HG02610 (cell line): ENCODE data around the gene ZNF804B.

Experiments
- ATAC-seq: cut with Tn5 transposase; IDR thresholded peaks from one replicate; pipeline ENCODE4 v1.9.1; 2021; ENCODE audit warnings: mild to moderate bottlenecking, moderate library complexity; ENCODE audit not compliant: unreplicated experiment

ZNF804B gene

DNA sequence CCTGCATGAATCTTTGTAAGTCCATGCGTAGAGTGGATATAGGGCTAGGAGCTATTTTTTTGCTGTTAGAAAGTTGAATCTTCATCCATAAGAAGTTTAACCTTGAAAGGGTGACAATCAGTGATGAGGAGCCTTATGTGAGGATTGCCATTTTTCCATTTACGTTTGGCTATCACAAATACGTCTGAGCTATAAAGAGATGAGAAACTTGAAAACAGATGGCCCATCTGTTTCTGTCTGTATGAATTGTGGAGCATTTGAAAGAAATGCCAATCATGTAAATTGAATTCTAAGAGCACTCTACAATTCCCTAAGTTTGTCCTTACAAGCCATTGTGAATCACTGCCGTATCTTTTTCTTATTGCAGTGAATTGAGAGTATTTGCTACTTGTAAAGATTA lies 205.9 kb downstream of the ZNF804B start:
- no peak for ATAC-seq

- ATAC-seq: no peak
These were observed 207.9 kb downstream of the ZNF804B start for GRCh38 chr7:88967432-88967831.

- no peak for ATAC-seq
These were observed 209.7 kb downstream of the ZNF804B start for GRCh38 chr7:88969167-88969566.

GRCh38 chr7:88985295-88985694 lies 225.8 kb downstream of the ZNF804B start:
- ATAC-seq: no peak

DNA sequence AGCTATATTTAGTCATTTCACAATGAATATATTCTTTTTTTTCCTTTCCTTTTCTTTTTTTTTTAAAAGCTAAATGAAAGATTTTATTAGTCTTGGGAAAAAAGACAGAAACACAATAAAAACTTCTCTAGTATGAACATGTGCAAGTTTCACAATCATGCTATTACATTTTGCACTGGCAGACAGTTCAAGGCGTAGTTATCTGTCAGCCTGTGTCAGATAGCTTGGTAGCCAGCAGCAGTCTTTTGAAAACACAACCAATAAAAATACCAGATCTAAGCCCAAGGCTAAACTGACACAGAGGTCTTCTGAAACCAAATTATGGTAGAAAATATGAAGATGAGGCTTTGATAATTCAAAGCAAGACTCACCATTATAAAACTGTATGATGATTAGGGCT lies 241.8 kb downstream of the ZNF804B start:
- ATAC-seq: no peak

DNA sequence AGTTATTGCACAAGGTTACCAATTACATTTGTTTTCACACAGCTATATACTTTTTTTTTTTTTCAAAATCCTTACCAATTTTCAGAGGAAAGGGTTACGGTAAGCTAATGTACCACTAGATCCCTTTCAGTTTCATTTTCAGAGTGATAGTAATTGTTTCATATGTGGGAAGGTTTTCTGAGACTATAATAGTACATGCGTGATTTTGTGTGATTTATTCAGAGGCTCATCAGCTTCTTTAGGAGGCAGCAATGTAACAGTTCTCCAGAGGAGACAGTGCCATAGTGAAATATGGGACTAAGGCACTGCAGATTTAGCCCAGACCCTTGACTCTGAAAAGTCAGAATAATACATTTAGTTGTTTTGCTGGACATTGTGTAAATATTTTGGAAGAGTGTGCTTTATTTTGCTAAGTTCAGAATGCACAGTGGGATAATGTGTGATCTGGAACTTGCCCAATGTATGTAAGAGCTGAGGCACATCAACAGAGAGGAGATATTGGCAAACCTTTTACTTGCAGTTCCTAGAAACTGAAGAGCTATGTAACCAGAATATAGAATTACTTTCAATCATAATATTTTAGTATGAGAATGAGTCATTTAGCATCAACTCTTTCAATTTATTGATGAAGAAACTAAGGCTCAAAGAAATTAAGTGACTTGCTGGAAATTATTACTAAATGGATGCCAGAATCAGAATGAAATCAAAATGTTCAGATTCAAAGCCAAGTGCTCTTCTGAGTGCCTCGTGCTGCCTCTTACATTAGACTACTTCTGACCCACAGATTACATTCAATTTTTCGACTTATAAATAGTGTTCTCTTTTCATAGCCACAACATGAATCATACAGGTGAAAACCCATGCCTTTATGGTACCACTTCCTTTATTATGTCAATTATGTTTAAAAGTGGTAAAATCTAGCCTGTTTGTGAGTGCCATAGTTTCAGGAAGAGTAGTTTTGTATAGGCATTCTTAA lies 243.8 kb downstream of the ZNF804B start:
- ATAC-seq: peak; percentile 82

DNA sequence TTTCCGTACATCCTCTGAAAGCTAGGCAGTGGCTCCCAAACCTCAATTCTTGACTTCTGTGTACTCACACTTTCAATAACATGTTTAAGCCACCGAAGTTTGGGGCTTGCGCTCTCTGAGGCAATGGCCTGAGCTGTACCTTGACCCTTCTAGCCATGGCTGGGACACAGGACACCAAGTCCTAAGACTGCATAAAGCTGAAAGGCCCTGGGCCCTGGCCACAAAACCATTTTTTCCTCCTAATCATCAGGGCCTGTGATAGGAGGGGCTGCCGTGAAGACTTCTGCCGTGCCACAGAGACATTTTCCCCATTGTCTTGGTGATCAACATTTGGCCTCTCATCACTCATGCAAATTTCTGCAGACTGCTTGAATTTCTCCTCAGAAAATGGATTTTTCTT lies 252.5 kb downstream of the ZNF804B start:
- no peak for ATAC-seq

DNA sequence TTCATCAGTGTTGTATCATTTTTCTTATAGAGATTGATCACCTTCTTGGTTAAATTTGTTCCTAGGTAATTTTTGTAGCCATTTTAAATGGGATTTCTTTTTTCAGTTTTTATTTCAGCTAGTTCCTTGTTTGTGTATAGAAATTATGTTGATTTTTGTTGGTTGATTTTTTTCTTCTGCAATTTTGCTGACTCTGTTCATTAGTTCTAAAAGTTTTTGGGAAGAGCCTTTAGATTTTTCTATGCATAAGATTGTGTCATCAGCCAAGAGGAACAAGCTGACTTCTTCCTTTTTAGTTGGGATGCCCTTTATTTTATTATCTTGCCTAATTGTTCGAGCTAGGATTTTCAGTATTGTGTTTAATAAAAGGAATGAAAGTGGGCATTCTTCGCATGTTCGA lies 258.2 kb downstream of the ZNF804B start:
- ATAC-seq: no peak

DNA sequence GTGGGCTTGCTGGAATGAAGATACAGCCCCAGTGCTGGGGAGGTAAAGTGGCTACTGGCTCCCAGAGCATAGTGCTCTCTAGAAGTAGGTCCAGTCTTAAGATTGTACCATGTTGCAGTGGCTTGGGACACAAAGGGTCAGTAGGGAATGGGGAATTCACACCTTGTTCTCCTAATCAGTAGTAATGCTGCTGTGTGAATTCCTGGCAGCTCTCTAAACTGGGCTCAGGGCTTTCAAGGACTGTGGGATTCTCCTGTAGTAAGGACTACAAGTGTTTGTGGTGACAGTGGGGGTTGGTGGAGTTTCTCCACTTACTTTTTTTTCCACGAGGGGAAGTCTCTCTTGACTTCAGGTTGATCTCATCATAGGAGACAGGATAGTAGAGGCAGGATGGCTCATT lies 262.2 kb downstream of the ZNF804B start:
- no peak for ATAC-seq

DNA sequence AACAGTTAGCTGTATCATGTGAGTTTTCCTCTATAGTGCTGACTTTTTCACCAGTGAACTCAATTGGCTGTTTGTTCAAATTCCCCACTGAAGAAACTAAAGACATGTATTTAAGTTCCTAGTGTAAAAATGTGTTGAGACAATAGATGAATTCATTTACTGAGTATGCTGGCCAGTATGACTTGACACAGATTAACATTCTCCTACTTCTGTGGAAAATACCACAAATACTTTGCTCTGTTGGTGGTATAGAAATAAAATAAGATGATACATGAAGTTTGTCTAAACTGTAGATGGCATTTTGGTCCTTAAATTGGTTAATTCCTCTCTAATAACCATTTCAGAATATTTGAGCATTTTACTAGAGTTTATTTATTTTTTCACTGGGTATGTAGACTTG lies 263.7 kb downstream of the ZNF804B start:
- ATAC-seq: no peak

DNA sequence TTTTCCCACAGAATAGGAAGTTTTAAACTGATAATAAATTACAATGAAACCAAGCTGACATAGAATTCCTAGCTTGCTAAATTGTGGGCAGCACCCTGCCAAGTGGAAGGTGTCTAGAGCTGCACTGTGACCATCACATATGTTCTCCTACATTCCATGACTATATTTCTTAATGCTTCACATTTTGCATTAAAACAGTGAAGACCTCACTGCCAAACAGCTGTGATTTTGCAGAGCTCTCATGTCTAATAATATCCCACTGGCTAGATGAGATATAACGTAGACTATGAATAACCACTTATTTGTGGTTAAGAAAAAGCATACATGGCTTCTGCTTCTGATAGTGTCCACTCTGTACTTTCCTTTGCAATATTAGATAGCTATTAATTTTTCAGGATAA lies 264.4 kb downstream of the ZNF804B start:
- no peak for ATAC-seq

GRCh38 chr7:89027781-89028180 lies 268.3 kb downstream of the ZNF804B start:
- no peak for ATAC-seq

GRCh38 chr7:89028319-89028718 lies 268.8 kb downstream of the ZNF804B start:
- no peak for ATAC-seq

GRCh38 chr7:89029864-89030263 lies 270.4 kb downstream of the ZNF804B start:
- no peak for ATAC-seq

GRCh38 chr7:89041240-89041639 lies 281.7 kb downstream of the ZNF804B start:
- no peak for ATAC-seq

DNA sequence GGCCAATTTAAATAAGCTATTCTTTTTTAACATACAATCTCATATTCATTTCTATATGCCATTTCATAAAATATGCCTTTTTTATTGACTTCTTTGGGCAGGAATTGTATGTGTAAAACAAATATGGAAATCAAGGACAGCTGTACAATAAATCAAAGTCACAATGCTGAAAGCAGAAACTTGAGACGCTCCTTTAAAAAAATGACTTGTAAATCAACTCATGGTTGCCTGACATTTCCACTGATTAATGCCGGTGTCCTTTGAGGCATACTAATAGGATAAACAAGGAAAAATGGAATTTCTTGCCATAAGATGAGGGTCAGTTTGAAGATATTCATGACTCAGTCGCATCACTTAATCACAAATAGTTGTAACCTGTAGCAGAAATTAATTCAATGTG lies 283.4 kb downstream of the ZNF804B start:
- no peak for ATAC-seq

GRCh38 chr7:89049043-89049442 lies 289.5 kb downstream of the ZNF804B start:
- ATAC-seq: no peak

- ATAC-seq: no peak
These were observed 293.6 kb downstream of the ZNF804B start for GRCh38 chr7:89053130-89053529.

DNA sequence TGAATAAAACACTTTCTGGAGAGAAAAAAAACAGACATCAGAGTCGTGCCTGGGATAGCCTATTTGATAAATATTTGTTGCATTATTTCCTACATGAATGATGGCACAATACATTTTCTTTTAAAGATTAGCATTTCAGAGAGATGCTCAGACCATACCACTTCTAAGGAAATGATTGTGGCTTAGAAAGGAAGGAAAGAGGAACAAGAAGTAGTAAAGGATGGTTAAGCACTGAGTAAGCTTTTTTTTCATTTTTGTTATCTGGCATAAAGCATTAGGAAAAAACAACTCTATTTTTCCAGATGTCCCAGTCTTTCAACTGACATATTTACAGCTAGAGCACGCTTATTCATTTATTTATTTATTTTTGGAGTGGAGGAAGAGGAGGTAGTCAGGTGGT lies 294.9 kb downstream of the ZNF804B start:
- ATAC-seq: no peak

DNA sequence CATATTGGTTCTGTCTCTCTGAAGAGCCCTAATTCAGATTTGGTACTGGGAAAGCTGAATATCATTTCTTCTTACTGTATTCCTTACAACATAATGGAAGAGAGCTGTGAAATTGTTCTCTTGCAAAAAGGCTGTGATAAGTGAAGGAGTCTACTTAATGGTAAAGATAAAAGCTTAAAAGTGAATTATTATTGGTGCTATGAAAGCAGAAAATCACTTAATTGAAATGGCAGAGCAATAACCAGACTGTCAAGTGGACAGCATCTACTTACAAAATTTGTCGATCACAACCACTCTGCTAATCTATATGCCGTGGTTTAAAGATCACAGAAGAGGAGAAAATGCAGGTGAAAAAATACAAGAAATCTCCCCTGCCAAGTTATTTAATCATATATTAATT lies 300.7 kb downstream of the ZNF804B start:
- ATAC-seq: no peak

DNA sequence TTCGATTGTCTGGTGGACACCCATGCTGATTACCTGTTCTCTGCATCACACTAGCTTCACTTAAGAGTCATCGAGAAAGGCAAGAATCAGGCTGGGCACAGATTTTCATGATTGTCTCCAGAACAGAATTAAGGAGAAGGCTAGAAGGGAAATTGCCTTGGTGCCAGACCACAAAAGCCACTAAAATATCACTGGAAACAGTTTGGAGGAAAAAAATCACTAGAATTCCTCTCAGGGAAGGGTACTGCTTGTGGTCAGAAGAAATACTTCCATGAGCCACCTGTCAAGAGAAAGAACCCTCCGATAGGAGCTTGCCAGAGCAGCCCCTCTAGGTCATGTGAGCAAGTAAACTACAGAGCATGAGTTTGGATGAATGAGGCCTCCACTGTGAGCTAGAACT lies 305.3 kb downstream of the ZNF804B start:
- no peak for ATAC-seq

- no peak for ATAC-seq
These were observed 307.5 kb downstream of the ZNF804B start for GRCh38 chr7:89067048-89067447.

DNA sequence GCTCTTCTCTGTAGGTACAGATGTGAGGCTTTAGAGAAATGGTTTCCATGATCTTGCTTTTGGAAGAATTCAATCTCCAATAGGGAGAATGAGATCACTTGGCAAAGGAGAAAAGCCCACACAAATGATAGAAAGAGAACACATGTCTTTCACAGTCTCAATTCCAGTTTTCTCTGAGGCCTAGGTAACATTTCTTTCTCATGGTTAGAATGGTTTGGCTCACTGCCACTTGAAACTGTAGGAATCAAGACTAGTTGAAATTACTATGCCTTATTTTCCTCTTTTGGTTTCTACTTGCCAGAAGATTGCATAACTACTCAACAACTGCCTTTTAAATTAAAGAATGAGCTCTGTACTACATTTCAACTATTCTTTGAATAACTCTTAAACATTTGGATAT lies 312.6 kb downstream of the ZNF804B start:
- ATAC-seq: no peak
